Panc1 (cell line): ENCODE measurements around the gene HRH2. TPM values are rescaled to one million over a fixed set of nuclear protein-coding genes. Genes with fewer than 3 reads are reported as not detected.

Experiments used
- ATAC-seq: fragments of 200-7000 bp; cut with Tn5 transposase; 2 replicates; pipeline ENCODE4 v1.9.1; 2020; ENCODE audit warnings: mild to moderate bottlenecking, moderate library complexity
- BruUV-seq: library from RNA; stranded (reverse); fragments of 400-500 nt; replicated peaks from 2 replicates; lab custom pipeline; 2021; lab: Mats Ljungman, UMichigan
- CTCF ChIA-PET: fragments of 300-600 bp; sonication (Branson Sonifier 250); formaldehyde crosslinking; loops from one replicate; lab custom pipeline; 2022; ENCODE audit warnings: antibody characterized with exemption; lab: Charles Lee
- POLR2A ChIA-PET: fragments of 300-600 bp; sonication (Branson Sonifier 250); formaldehyde crosslinking; loops from one replicate; lab custom pipeline; 2022; ENCODE audit warnings: antibody characterized with exemption; lab: Charles Lee
- DNase-seq: peaks from one replicate; pipeline ENCODE4 v3.0.0-alpha.2; 2010; ENCODE audit warnings: low read depth, low spot score
- H3K27ac ChIP-seq: 2 replicates; pipeline ENCODE4 v1.5.1; 2011; ENCODE audit warnings: mild to moderate bottlenecking, low read length, inconsistent platforms
- H3K27me3 ChIP-seq: fragments of 200-500 bp; sonication (Bioruptor generic); 2 replicates; pipeline ENCODE4 v1.6.0; 2014; ENCODE audit warnings: low read length, inconsistent platforms; ENCODE audit not compliant: control insufficient read depth, insufficient read depth
- H3K36me3 ChIP-seq: fragments of 200-500 bp; sonication (Bioruptor generic); 2 replicates; pipeline ENCODE4 v1.5.1; 2014; ENCODE audit warnings: inconsistent platforms, mild to moderate bottlenecking, low read length, moderate library complexity; ENCODE audit not compliant: control insufficient read depth, insufficient read depth
- H3K4me1 ChIP-seq: 2 replicates; pipeline ENCODE4 v1.5.1; 2011; ENCODE audit warnings: inconsistent platforms, mild to moderate bottlenecking, low read length, moderate library complexity; ENCODE audit not compliant: control insufficient read depth, insufficient read depth
- H3K4me3 ChIP-seq, 2 experiments: 2 replicates each; pipeline ENCODE4 v1.5.1; 2011 to 2012; ENCODE audit warnings: low read depth in 2 of 2, low read length in 2 of 2, mild to moderate bottlenecking in 2 of 2, inconsistent platforms in 1 of 2, moderate library complexity in 1 of 2
- H3K9me3 ChIP-seq: fragments of 200-500 bp; sonication (Bioruptor generic); 2 replicates; pipeline ENCODE4 v1.5.1; 2014; ENCODE audit warnings: low read depth, mild to moderate bottlenecking, inconsistent platforms, low read length, moderate library complexity; ENCODE audit not compliant: control insufficient read depth, insufficient read depth
- POLR2AphosphoS5 ChIP-seq: IDR thresholded peaks from 2 replicates; pipeline ENCODE4 v1.6.1; 2012; ENCODE audit warnings: mild to moderate bottlenecking, low read depth, low read length, moderate library complexity
- SIN3A ChIP-seq: IDR thresholded peaks from 2 replicates; pipeline ENCODE4 v1.6.1; 2012; ENCODE audit warnings: low read depth, mild to moderate bottlenecking, low read length, moderate library complexity, borderline replicate concordance; ENCODE audit not compliant: insufficient read depth
- TCF7L2 ChIP-seq: IDR thresholded peaks from 2 replicates; pipeline ENCODE4 v1.6.1; 2011; ENCODE audit warnings: mild to moderate bottlenecking, low read depth, low read length, inconsistent platforms
- in situ Hi-C: cut with HindIII; loops from 2 replicates; pipeline ENCODE4 v1.10.0; 2016; ENCODE audit warnings: low sequenced_read_pairs, low pct_unique_long_range_greater_than_20kb
- intact Hi-C: fragments of 100-400 bp; cut with micrococcal nuclease; formaldehyde crosslinking; loops from one replicate; pipeline ENCODE4 v1.10.0; 2022; ENCODE audit not compliant: unreplicated experiment
- total RNA-seq: library from RNA; stranded (reverse); gene quantifications from one replicate; pipeline ENCODE4 v1.2.1, GENCODE V29; 2021; ENCODE audit not compliant: unreplicated experiment
- TF ChIP-seq, protein P1 (sequence below): fragments of 450-650 bp; IDR thresholded peaks from 2 replicates; pipeline ENCODE4 v1.5.1; 2017; ENCODE audit warnings: mild to moderate bottlenecking
- TF ChIP-seq, protein P2 (sequence below), 2 experiments: IDR thresholded peaks; 2 replicates each; pipeline ENCODE4 v1.6.1; 2011 to 2012; ENCODE audit warnings: low read depth in 2 of 2, control low read depth in 1 of 2, low read length in 1 of 2, mild to moderate bottlenecking in 1 of 2, moderate library complexity in 1 of 2; ENCODE audit not compliant: insufficient read depth in 1 of 2

HRH2 gene
- total RNA-seq, 1 experiment from 2014 or later: 0.33 TPM

DNA sequence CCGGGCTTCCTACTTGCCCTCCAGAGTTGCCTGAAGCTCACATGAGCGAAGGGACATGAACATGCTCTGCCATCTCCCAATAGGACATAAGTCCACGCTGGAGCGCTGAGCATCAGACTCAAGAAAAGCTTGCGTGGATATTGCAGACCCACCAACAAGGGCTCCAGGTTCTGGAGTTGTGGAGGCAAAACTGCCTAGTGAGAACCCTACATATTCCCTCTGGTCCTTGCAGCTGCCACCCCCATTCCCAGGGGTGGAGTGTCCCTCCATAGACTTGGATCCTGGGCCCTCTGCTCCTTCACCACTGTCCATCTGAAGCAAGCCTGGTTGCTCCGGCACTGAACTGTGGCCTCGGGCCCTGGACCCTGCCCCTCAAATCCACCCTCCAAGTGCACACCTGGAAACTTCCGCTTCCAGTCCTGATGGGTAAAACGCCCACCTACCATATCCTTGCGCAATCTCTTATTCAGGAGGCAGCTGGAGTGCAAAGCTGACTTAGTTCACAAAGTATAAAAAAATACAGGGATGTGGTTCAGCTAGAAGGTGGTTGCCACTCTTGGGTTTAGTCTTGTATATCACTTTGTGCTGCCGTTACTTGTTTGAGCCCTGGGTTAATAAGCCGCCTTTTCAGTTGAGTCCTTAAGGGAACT is 28.0 kb downstream of the HRH2 start:
- ChIA-PET CTCF (no interaction called here), POLR2A (interaction anchor here (0.6 kb wide), 1 partner anchor 825 kb away, joined by 8 read pairs; no protein-coding TSS in a partner anchor)
- ATAC-seq (no peak), DNase-seq (no peak)
- Histone ChIP-seq H3K36me3 (no peaks in the 10 kb centered on the region), H3K27ac (no peak overlapping the region), H3K4me1 (no peaks in the 10 kb centered on the region), H3K9me3 (no peaks in the 10 kb centered on the region), H3K4me3 (no peak overlapping the region), H3K27me3 (peaks cover 13% of the 10 kb centered on the region)
- TF ChIP-seq POLR2AphosphoS5 (no peak), SIN3A (no peak), TCF7L2 (no peak)
- TF ChIP-seq, protein P1, sequence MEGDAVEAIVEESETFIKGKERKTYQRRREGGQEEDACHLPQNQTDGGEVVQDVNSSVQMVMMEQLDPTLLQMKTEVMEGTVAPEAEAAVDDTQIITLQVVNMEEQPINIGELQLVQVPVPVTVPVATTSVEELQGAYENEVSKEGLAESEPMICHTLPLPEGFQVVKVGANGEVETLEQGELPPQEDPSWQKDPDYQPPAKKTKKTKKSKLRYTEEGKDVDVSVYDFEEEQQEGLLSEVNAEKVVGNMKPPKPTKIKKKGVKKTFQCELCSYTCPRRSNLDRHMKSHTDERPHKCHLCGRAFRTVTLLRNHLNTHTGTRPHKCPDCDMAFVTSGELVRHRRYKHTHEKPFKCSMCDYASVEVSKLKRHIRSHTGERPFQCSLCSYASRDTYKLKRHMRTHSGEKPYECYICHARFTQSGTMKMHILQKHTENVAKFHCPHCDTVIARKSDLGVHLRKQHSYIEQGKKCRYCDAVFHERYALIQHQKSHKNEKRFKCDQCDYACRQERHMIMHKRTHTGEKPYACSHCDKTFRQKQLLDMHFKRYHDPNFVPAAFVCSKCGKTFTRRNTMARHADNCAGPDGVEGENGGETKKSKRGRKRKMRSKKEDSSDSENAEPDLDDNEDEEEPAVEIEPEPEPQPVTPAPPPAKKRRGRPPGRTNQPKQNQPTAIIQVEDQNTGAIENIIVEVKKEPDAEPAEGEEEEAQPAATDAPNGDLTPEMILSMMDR: no peak
- TF ChIP-seq, protein P2, sequence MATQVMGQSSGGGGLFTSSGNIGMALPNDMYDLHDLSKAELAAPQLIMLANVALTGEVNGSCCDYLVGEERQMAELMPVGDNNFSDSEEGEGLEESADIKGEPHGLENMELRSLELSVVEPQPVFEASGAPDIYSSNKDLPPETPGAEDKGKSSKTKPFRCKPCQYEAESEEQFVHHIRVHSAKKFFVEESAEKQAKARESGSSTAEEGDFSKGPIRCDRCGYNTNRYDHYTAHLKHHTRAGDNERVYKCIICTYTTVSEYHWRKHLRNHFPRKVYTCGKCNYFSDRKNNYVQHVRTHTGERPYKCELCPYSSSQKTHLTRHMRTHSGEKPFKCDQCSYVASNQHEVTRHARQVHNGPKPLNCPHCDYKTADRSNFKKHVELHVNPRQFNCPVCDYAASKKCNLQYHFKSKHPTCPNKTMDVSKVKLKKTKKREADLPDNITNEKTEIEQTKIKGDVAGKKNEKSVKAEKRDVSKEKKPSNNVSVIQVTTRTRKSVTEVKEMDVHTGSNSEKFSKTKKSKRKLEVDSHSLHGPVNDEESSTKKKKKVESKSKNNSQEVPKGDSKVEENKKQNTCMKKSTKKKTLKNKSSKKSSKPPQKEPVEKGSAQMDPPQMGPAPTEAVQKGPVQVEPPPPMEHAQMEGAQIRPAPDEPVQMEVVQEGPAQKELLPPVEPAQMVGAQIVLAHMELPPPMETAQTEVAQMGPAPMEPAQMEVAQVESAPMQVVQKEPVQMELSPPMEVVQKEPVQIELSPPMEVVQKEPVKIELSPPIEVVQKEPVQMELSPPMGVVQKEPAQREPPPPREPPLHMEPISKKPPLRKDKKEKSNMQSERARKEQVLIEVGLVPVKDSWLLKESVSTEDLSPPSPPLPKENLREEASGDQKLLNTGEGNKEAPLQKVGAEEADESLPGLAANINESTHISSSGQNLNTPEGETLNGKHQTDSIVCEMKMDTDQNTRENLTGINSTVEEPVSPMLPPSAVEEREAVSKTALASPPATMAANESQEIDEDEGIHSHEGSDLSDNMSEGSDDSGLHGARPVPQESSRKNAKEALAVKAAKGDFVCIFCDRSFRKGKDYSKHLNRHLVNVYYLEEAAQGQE (IDR thresholded peaks at IDR 0.05; ENCODE audit: insufficient read depth in 1 of 2, low read depth in 2 of 2, low read length in 1 of 2): no peak
- BruUV-seq: no TSS peak
- intact Hi-C loops (no loop called here), in situ Hi-C loops (no loop called here)

DNA sequence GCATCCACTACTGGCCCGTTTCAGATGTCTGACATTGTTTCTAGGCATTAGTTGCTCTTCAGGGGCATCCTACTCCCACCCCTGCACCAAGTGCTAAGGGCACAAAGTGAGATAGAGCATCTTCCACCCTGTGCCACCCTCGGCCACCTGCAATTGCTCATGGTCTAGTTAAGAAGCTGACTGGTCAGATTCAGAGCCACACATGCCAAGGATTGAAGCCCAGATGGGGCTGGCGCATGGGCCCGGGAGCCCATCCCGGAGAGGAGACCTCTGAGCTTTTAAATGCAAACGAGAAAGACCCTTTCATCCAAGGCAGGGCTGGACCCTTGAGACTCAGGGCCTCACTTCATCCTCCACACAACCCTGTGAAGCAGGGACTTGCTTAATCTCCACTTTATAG is 28.5 kb downstream of the HRH2 start:
- DNase-seq: no peak
- Histone ChIP-seq H3K4me3 (no peak overlapping the region), H3K4me1 (no peaks in the 10 kb centered on the region), H3K27me3 (peaks cover 11% of the 10 kb centered on the region), H3K27ac (no peak overlapping the region), H3K36me3 (no peaks in the 10 kb centered on the region), H3K9me3 (no peaks in the 10 kb centered on the region)
- no peak for ATAC-seq
- no TSS peak for BruUV-seq
- in situ Hi-C loops (no loop called here), intact Hi-C loops (no loop called here)
- ChIA-PET POLR2A (interaction anchor here (0.6 kb wide), 1 partner anchor 825 kb away, joined by 8 read pairs; no protein-coding TSS in a partner anchor), CTCF (no interaction called here)
- no peak for TF ChIP-seq SIN3A
- TF ChIP-seq, protein P1: no peak
